Ureter (tissue), 1 donor: ENCODE results near the gene ARID5A. TPM values are rescaled to one million over a fixed set of nuclear protein-coding genes. Genes with fewer than 3 reads are reported as not detected.

Experiments used
- DNase-seq: peaks from one replicate; pipeline ENCODE4 v3.0.0-alpha.2; 2020; ENCODE audit warnings: low spot score
- total RNA-seq: library from RNA; stranded (reverse); gene quantifications from one replicate; pipeline ENCODE4 v1.2.4, GENCODE V29; 2023
- donor health status: DM: yes; HTN: yes; CAD: no.

The ARID5A gene
- total RNA-seq, 1 donor from 2014 or later, result 36.6 TPM

- peak; percentile 82 for DNase-seq
Measured at GRCh38 chr2:96528006-96528699, 8.4 kb upstream of the ARID5A start.

DNA sequence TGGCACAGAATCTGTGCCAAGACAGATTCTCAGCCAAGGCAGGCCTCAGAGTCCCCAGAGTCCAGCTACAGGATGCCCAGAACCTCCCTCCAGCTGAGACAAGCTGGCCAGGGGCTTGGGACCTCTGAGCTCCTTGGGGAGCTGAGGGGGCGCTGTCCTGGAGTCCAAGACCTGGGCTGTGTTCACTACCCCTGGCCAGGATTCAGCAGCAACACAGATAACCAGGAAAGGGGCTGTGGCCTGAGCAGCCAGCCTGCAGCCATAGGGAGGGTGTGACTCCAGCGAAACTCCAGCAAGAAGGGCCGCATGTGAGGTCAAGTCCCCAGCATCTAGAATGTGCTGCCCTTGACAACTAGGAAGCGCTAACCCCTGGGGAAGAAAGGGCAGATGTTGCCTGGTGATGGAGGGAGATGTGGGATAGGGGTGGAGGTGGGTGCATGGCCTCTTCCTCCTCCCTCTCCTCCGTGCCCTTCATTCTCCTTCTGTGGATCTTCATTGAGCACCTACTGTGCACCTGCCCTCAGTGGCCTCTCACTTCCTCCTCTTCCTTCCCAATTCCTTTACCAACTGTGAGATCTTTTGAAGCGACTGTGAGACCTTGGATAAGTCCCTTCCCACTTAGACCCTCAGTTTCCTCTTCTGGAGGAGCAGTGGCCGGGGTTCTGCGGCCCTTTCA lies 7.7 kb upstream of the ARID5A start:
- DNase-seq, result no peak

- no peak for DNase-seq
Measured at GRCh38 chr2:96529376-96530143, 7.0 kb upstream of the ARID5A start.

- no peak for DNase-seq
Measured at GRCh38 chr2:96530144-96530430, 6.5 kb upstream of the ARID5A start.

DNA sequence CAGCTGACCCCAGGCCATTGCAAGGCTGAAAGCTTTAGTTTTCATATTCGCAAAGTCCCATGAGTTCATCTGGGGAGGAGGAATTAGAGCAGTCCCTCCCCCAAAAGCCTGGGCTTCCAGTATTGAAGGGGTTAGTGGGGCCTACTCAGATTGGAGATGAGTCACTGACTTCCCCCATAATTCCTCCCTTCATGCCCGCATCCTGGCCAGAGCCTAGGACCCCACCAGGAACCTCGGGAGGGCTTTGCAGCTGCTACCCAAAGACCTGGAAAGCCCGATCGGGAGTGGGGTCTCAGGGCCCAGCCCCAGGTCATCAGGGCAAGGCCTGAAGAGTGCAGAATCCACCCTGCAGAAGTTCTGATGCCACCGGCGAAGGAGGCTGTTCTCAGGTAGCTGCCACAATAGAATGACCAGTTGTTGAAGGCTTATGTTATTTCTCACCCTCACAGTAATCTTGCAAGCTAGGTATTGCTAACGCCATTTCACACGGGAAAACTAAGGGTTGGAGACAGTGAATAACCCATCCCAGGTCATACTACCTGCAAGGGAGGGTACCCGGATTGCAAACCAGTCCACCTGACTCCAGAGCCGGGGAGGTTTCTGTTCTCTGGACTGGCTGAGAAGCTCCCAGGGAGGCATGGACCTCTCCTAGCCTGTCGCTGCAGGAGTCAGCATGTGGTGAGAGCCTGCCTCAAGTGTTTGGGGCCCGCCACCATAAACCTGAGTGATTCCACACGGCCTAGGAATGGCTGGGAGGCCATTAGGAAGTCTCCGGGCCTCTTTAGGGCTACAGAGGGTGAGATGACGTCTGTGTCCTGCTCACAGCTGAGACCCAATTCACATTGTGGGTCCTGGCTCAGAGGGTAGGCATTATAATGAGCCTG lies 5.8 kb upstream of the ARID5A start:
- DNase-seq, result no peak

DNA sequence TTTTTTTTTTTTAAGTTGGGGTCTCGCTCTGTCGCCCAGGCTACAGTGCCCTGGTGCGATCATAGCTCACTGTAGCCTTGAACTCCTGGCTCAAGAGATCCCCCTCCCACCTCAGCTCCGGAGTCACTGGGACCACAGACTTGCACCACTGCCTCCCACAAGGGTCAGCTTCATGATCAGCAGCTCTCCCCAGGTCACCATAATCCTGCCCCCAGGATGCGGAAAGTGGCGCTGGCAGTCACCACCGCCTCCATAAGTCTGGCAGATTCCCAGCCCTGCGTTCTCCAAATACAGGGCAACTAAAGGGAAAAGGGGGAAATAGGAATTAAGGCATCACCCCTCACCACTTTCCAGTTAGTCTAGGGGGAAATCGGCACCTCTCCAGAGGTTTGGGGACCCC lies 5.2 kb upstream of the ARID5A start:
- DNase-seq, result no peak

DNA sequence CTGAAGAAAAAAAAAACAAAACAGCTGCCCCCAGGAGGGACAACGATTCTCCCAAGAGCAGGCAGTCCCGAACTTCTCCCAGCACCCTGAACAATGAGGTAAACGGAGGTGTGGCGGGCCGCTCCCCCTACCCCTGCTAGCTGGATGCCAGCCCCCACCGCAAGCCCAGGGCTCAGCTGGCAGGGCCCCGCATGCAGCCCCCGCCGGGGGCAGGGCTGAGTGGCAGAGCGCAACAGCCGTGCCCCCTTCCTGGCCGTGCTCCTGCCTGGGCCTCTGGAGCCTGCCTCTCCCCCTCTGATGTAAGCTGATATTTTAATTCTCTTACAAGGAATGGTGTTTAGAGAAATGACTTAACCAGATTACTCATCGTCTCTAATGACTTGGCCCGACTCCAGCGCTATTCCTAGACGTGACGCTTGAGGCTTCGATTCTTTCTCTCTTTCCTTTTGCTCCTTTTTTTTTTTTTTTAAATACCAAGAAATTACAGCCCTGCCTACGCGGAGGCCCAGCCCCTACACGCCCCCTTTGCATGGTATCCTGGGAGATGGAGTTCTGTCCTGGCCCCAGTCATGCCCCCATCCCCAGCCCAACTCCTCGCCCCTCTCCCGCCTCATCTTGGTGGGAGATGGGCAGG lies 4.6 kb upstream of the ARID5A start:
- peak; percentile 97 for DNase-seq

DNA sequence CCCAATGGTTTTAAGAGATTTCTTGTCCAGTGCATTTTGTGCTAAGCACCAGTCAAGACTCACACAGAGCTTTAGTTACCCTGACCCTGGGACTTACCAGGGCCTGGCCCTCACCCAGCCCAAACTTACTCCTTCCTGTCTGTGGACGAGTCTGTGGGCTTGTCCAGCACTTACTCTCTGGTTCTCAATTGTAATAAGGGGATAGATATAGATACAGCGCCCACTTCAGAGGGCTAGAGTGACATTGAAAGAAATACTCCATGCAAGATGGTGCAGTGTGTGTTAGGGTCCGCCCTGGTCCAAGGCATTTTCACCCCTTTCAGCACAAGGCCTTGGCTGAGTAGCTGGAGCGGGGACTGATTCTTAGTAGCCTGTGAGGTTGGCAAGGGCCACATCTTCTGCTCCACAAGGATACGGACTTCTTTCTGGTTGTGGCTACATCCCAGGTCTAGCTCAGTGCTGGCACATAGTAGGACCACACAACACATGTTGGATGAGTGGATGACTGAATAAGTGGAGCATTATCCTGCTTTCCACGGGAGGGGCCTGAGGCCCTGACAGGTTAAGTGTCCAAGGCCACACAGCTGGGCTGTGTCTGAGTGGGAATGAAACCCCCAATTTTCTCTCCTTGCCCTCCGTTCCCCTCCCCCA lies 3.8 kb upstream of the ARID5A start:
- DNase-seq, result no peak

- peak; percentile 86 for DNase-seq
Measured at GRCh38 chr2:96533292-96534073, 3.1 kb upstream of the ARID5A start.

GRCh38 chr2:96534141-96534540 lies 2.4 kb upstream of the ARID5A start:
- no peak for DNase-seq

DNA sequence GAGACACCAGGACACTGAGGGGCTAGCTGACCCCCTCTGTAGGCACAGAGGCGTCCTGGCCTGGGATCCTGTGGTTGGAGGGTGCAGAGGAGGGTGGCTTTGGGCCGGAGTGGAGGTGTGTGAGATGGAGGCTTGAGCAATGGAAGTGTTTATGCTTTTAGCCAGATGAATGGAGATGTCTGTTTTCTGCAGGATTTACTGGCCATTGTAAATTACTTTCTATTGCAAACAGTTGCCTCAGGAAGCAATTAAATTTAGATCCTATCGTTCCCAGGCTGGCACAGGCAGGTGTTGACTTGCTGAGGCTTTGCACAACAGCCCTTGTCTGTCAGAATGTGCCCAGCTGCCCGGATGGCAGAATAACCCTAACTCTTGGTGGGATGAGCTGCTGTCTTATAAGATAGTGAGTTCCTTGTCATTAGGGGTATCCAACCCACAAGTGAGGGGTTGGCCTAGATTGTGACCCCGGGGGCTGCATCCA lies 1.8 kb upstream of the ARID5A start:
- DNase-seq, result no peak

- no peak for DNase-seq
Measured at GRCh38 chr2:96535331-96535730, 1.2 kb upstream of the ARID5A start.

- peak; percentile 77 for DNase-seq
Measured at GRCh38 chr2:96537066-96537733, 648 bp downstream of the ARID5A start.

DNA sequence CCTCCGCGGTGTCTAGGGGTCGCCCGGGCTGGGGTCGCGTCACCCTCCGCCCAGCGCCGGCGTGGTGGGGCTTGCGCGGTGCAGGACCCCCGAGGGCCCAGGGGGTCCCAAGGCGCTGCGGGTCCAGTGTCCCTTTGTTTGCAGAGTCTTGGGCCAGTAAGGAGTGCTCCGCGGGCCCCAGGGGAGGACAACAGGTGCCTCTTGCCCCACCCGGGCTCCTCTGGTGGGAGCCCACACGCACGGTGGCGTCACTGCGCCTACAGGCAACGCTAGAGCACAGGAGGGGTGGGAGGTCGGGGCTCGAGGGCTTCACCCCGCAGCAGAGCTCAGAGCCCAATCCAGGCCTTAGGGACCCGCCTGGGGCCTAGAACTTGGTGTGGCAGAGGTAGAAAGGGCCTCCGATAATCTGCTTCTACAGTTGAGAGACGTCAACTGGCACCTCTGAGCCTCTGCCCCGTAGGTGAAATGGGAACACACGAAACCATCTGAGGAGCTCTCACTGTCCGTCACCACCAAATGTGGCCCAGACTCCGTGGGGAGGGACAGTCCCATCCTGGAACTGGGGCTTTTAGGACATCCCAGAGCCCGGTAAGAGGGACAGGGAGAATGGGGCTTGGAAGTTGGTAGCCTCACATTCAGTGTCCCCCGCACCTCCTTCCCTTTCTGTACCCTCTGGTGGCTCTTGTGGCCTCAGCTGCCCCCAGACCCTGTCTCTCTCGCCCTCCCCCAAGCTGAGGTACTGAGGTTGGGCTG lies 1.4 kb downstream of the ARID5A start:
- DNase-seq, result no peak

DNA sequence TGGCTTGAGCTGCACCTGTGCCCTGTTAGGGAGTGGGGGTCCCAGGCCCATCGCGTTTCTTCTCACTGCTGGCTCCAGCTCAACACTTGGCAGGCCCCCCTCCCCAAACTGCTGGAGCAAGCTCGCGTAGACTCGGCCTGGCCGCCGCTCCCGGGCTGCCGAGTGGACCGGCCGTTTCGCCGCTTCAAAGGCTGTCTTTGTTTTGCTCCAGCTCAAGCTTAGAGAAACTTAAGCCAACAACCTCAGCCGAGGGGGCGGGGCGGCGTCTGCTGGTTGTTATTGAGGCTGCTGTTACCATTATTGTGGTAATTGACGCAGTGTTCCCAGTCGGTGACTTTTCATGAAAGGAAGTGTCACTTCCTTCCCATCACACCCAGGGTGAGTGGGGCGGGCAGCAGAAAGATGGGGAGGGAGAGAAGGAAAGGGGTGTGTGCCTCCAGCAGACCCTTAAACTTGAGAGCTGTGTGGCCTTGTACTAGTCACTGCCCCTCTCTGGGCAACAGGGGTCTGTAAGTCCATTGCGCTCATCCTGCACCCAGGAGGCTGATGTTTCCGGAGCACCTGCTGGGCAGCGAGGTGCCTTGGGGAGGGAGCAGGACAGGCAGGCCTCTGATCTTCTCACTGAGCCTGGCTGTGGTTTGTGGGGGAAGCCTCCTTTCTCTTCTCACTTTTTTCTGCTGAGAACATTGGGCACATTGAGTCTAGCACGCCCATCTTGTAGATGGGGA lies 2.1 kb downstream of the ARID5A start:
- peak; percentile 80 for DNase-seq

GRCh38 chr2:96539215-96539920 lies 2.8 kb downstream of the ARID5A start:
- DNase-seq, result no peak

DNA sequence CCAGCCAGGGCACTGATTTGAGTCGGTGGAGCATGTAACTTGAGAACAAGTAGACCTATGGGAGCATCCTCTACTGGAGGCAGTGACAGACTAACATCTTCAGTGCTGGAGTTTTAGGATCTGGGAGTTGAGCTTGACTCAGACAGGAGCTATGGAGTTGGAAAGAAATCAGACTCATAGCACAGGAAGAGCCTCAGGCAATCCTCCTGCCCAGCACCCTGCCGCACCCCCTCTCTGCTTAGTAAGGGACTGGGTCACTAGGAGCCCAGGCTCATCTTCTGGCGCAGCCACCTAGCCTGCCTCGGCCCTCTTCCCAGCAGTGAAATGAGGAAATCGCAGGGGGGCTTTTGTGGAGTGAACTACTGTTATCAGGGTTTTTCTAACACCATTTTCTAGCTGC lies 3.6 kb downstream of the ARID5A start:
- DNase-seq, result no peak
